Thyroid gland (tissue), 4 donors: ENCODE measurements around the gene PRKAB2. TPM values are rescaled to one million over a fixed set of nuclear protein-coding genes. Genes with fewer than 3 reads are reported as not detected.

Source experiments
- DNase-seq, 2 donors: peaks; one replicate each; pipeline ENCODE4 v3.0.0-alpha.2; 2019
- H3K27ac ChIP-seq, 3 donors: fragments of 200-600 bp; sonication (generic); 1 replicate in 2 of 3; 2 replicates in 1 of 3; pipeline ENCODE4 v1.5.1; 2016 to 2019; ENCODE audit warnings: mild to moderate bottlenecking in 1 of 3, moderate library complexity in 1 of 3
- H3K27me3 ChIP-seq: fragments of 200-600 bp; sonication (generic); one replicate; pipeline ENCODE4 v1.5.1; 2019
- H3K36me3 ChIP-seq, 2 donors: fragments of 200-600 bp; sonication (generic); one replicate each; pipeline ENCODE4 v1.5.1; 2016 to 2019
- H3K4me1 ChIP-seq, 2 donors: fragments of 200-600 bp; sonication (generic); one replicate each; pipeline ENCODE4 v1.5.1; 2017 to 2019
- H3K4me3 ChIP-seq, 3 donors: fragments of 200-600 bp; sonication (generic); replicated peaks in 1 of 3; 1 replicate in 2 of 3; 2 replicates in 1 of 3; pipeline ENCODE4 v1.5.1; 2016; ENCODE audit warnings: mild to moderate bottlenecking in 1 of 3
- H3K9me3 ChIP-seq: fragments of 200-600 bp; sonication (generic); one replicate; pipeline ENCODE4 v1.5.1; 2017
- POLR2A ChIP-seq, 2 donors: fragments of 450-650 bp; IDR thresholded peaks; one replicate each; pipeline ENCODE4 v1.6.1; 2017; ENCODE audit warnings: antibody characterized with exemption in 2 of 2, mild to moderate bottlenecking in 2 of 2, moderate library complexity in 1 of 2
- WGBS, 2 donors: methylation state at CpG; one replicate each; pipeline ENCODE4 v1.1.5; 2017; 5-methylcytosine and 5-hydroxymethylcytosine counted together
- intact Hi-C: fragments of 100-400 bp; cut with DNase I; formaldehyde crosslinking; loops from one replicate; pipeline ENCODE4 v1.15.1; 2023
- total RNA-seq, 4 donors: library from RNA; depleted of rRNA; stranded (reverse); fragments of >200 nt; gene quantifications; one replicate each; pipeline ENCODE4 v1.2.3, GENCODE V29; 2016
- TF ChIP-seq, protein P1 (sequence below), 6 experiments: fragments of 200-600 bp in 3 of 6; fragments of 450-650 bp in 3 of 6; sonication (generic) in 3 of 6; IDR thresholded peaks; one replicate each; pipeline ENCODE4 v1.5.1; 2016 to 2019; ENCODE audit warnings: antibody characterized with exemption in 6 of 6, mild to moderate bottlenecking in 2 of 6, inconsistent platforms in 1 of 6, moderate library complexity in 1 of 6

The PRKAB2 gene, protein sequence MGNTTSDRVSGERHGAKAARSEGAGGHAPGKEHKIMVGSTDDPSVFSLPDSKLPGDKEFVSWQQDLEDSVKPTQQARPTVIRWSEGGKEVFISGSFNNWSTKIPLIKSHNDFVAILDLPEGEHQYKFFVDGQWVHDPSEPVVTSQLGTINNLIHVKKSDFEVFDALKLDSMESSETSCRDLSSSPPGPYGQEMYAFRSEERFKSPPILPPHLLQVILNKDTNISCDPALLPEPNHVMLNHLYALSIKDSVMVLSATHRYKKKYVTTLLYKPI
- total RNA-seq = 10 to 100 TPM in 3 of 4 donors, 1 to 10 TPM in 1; 9.9 to 13.7 (median 12.8) TPM

DNA sequence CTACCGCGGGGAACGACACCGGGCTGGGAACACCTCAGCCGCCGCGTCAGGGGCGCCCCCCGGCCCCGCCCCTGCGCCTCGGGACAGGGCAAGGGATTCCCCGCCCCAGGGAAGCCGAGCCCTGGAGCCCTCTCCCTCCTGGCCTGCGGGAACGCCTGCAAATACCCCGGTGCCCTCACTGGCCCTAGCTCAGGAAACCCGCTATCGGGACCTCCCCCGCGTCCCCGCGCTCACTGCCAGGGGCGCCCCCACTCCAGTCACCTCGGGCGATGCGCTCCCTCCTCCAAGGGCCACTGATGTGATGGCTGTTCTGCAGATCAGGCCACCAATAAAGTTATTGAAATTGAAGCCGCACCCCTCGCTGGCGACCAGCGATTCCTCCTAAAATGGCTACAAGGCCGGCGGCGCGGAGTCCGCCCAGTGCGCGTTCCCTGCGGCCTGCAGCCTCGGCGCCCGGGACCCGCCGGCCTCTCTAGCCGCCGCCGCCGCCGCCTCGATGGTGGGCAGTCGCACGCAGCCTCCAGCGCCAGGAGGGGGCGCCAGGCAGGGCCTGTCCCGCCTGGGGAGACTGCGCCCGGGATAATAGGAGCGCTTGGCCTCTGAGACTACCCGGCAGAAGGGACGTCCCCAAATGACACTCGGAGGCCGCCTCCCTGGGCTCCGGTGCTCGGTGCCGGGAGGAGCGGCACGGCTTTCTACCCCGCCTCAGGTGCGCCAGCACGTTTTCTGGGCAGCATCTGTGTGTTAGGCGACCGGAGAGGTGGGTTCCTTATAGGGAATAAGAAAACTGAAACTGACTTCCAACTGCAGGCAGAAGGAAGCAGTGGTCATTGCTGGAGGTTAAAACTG is at the start of gene PRKAB2:
PRKAB2 (minus strand) TSS at position 303 of the 849 bp plus-strand sequence. CDS start 326 bp downstream, outside the sequence.
- 1 to 2% methylated on average over 12 to 40 of the region's 72 CpGs for WGBS, 2 donors
- intact Hi-C loops = loop anchor here (5.0 kb wide), 1 partner anchor 65 kb away; no protein-coding TSS in a partner anchor
- peak within 1 kb of the TSS; percentile 78 to 95 (median 92) for H3K27ac ChIP-seq
- peak; percentile 97 to 98 for DNase-seq
- H3K36me3 ChIP-seq = no peaks in the 10 kb centered on the region
- no peaks in the 10 kb centered on the region for H3K27me3 ChIP-seq
- peak within 1 kb of the TSS; percentile 77 to 90 (median 79) for H3K4me3 ChIP-seq
- no peaks in the 10 kb centered on the region for H3K9me3 ChIP-seq
- peaks cover 8 to 18% of the 10 kb centered on the region in 2 donors for H3K4me1 ChIP-seq
- TF ChIP-seq POLR2A (IDR thresholded peaks at IDR 0.05) = peak in 1 of 2 donors; percentile 80
- TF ChIP-seq, protein P1, sequence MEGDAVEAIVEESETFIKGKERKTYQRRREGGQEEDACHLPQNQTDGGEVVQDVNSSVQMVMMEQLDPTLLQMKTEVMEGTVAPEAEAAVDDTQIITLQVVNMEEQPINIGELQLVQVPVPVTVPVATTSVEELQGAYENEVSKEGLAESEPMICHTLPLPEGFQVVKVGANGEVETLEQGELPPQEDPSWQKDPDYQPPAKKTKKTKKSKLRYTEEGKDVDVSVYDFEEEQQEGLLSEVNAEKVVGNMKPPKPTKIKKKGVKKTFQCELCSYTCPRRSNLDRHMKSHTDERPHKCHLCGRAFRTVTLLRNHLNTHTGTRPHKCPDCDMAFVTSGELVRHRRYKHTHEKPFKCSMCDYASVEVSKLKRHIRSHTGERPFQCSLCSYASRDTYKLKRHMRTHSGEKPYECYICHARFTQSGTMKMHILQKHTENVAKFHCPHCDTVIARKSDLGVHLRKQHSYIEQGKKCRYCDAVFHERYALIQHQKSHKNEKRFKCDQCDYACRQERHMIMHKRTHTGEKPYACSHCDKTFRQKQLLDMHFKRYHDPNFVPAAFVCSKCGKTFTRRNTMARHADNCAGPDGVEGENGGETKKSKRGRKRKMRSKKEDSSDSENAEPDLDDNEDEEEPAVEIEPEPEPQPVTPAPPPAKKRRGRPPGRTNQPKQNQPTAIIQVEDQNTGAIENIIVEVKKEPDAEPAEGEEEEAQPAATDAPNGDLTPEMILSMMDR (IDR thresholded peaks at IDR 0.05) = peak; percentile 68 to 97 (median 92)

GRCh38 chr1:147218606-147219005 is 46.3 kb upstream of the PRKAB2 start:
- DNase-seq = no peak
- Histone ChIP-seq H3K27me3 (no peaks in the 10 kb centered on the region), H3K4me3 (no peak overlapping the region), H3K9me3 (no peaks in the 10 kb centered on the region), H3K4me1 (peaks cover 0 to 5% of the 10 kb centered on the region in 2 donors), H3K36me3 (no peaks in the 10 kb centered on the region), H3K27ac (no peak overlapping the region)
- TF ChIP-seq, protein P1 (IDR thresholded peaks at IDR 0.05) = no peak
- no peak for TF ChIP-seq POLR2A (IDR thresholded peaks at IDR 0.05)
- intact Hi-C loops = no loop called here
- WGBS, 2 donors = 63% methylated on average over 3 of the region's 3 CpGs

DNA sequence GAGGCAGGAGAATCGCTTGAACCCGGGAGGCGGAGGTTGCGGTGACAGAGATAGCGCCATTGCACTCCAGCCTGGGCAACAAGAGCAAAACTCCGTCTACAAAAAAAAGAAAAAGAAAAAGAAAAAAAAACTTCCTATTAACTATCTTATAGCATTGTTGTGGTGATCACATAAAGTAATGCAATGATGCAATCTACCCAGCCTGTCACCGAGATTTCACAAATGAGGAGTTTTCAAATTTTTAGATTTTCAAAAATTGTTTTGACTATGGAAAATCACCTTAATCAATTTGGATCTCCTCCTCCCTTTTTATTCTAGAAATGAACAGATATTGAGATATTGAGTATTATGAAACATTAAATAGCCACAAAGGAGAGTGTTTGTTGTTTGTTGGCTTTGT is 44.9 kb upstream of the PRKAB2 start:
- 95 to 97% methylated on average over 7 of the region's 7 CpGs for WGBS, 2 donors
- peaks cover 0 to 5% of the 10 kb centered on the region in 2 donors for H3K4me1 ChIP-seq
- no peaks in the 10 kb centered on the region for H3K36me3 ChIP-seq
- no peaks in the 10 kb centered on the region for H3K27me3 ChIP-seq
- intact Hi-C loops = no loop called here
- TF ChIP-seq POLR2A (IDR thresholded peaks at IDR 0.05) = no peak
- TF ChIP-seq, protein P1 (IDR thresholded peaks at IDR 0.05) = no peak
- no peak overlapping the region for H3K4me3 ChIP-seq
- no peaks in the 10 kb centered on the region for H3K9me3 ChIP-seq
- H3K27ac ChIP-seq = no peak overlapping the region
- no peak for DNase-seq

GRCh38 chr1:147216124-147216523 is 43.9 kb upstream of the PRKAB2 start:
- H3K4me3 ChIP-seq = no peak overlapping the region
- TF ChIP-seq, protein P1 (IDR thresholded peaks at IDR 0.05) = no peak
- no peak for TF ChIP-seq POLR2A (IDR thresholded peaks at IDR 0.05)
- DNase-seq = no peak
- WGBS, 2 donors = 93 to 95% methylated on average over 3 of the region's 3 CpGs
- intact Hi-C loops = no loop called here
- H3K36me3 ChIP-seq = no peaks in the 10 kb centered on the region
- no peaks in the 10 kb centered on the region for H3K4me1 ChIP-seq
- no peaks in the 10 kb centered on the region for H3K9me3 ChIP-seq
- H3K27me3 ChIP-seq = no peaks in the 10 kb centered on the region
- H3K27ac ChIP-seq = no peak overlapping the region
